LNCAP (cell line): ENCODE measurements around the gene UBAC2.

Source experiments
- CTCF ChIP-seq: fragments of 450-650 bp; IDR thresholded peaks from 2 replicates; pipeline ENCODE4 v1.5.1; 2017; ENCODE audit warnings: mild to moderate bottlenecking

Gene UBAC2

GRCh38 chr13:99281811-99282263, 81.2 kb downstream of the UBAC2 start:
- TF ChIP-seq CTCF: no peak

GRCh38 chr13:99282264-99283231, 81.9 kb downstream of the UBAC2 start:
- TF ChIP-seq CTCF: no peak

GRCh38 chr13:99285432-99286182, 85.0 kb downstream of the UBAC2 start:
- TF ChIP-seq CTCF: no peak

DNA sequence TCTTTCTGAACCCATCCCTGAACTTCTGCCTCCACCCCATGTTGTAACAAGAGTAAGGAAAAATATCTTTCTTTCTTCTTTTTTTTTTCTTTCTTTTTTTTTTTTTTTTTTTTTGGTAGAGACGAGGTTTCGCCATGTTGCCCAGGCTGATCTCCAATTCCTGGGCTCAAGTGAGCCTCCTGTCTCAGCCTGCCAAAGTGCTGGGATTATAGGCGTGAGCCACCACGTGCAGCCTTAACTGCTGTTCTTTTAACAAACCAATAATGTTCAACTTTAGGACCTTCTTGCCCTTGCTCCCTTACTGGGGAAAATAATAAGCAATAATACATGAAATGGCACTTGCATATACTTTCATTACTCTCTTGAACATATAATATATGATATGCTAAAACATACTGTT, 86.9 kb downstream of the UBAC2 start:
- no peak for TF ChIP-seq CTCF

DNA sequence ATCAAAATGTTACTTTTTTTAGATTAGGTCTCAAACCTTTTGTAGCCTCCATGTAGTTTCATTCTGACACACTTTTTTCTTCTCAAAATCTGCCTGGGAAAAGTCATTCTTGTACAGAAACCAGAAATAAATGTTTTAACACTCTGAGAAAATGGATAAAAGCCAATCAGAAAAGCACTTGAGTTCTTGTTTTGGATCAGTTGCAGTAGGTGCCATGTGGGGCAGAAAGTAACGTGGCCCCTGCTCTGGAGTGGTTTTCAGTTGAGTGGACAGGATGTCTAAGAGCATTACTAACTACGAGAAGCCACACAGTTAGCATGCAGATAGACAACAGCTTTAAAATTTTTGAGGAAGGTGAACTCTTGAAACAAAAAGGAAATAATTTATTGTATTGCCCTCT, 87.4 kb downstream of the UBAC2 start:
- no peak for TF ChIP-seq CTCF

DNA sequence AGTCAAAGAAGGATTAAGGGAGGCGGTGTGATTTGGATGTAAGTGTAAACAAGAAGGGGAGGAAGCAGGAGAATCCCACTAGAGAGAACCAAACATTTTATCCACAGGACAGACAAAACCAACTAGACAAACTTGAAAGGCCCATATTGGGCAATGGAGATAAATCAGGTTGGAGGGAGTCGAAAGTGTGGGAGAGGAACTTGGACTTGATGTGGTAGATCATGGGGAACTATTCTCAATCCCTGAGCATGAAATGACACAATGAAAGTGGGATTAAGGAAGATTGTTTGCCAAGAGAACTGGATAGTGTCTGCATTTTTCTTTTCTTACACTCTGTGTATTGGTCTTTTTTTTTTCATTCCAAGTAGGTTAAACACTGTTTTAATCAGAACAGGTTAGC, 88.6 kb downstream of the UBAC2 start:
- no peak for TF ChIP-seq CTCF

- TF ChIP-seq CTCF: no peak
These were observed 89.2 kb downstream of the UBAC2 start for GRCh38 chr13:99289674-99290337.
